HG03558 (cell line): ENCODE measurements around the gene CYP1A2.
"Not testable (repeated sequence)": the region's sequence is repeated elsewhere in the genome, so short reads cannot be mapped to it uniquely, and the experiment has no call there.

Source experiments
- ATAC-seq: cut with Tn5 transposase; IDR thresholded peaks from one replicate; pipeline ENCODE4 v1.9.1; 2021; ENCODE audit warnings: moderate number of reproducible peaks; ENCODE audit not compliant: unreplicated experiment; ENCODE audit errors: extremely low read depth

Gene CYP1A2

DNA sequence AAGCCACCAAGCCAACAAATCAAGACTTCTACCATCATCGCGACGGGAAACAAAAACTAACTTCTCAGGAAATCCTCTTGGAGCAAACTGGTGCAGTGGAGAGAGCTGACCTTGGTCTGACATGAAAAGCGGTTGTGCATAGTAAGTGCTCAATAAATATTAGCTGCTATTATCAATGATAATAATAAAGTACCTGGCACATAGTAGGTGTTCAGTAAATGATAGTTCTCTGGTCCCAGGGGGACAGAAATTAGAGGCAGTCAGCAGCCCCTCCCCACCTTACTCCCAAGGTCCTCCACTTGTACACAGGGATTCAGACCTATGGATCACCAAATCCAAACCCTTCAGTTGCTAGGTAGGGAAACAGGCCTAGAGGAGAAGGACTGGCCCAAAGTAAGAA lies 27.2 kb downstream of the CYP1A2 start:
- no peak for ATAC-seq

DNA sequence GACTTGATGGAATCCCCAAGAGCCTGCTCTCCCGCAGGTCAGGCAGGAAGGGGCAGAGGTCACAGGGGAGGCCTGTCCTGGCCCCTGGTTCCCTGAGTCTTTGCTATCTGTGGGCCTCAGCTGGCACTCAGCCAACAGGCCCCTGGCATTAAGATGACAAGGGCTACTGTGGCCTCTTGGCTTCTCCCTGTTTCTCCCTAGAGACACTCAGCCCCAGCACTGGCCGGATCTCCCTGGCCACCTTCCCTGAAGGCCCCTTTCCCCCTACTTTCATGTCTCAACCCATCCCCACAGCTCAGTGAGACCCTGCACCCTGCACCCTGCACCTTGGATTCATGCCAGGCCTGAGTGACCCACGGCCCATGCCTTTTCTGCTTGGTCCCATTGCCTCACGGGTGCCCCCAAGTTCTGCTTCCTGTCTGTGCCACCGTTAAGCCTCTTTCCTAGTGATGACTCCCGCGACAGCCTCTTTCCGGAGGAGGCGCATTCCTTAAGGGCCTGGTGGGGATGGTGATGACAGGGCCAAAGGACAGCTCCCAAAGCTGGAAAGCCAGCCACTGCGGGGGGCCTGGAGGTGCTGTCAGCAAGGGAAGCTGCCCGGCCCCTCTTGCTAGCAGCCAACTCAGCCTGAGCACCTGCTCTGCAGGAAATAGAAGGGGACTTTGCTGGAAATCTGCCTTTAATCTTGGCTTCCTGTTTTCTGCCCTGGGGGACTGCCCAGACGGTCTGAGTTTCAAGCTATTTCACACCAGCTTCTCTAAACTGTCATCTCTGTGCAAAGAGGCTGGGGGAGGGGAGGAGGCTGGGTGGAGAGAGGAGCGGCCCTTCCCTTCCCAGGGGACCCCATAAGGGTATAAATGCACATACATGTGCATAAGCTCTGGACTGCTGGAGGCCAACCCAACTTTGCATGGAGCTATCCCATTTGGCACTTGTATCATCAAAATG lies 28.4 kb downstream of the CYP1A2 start:
- no peak for ATAC-seq

DNA sequence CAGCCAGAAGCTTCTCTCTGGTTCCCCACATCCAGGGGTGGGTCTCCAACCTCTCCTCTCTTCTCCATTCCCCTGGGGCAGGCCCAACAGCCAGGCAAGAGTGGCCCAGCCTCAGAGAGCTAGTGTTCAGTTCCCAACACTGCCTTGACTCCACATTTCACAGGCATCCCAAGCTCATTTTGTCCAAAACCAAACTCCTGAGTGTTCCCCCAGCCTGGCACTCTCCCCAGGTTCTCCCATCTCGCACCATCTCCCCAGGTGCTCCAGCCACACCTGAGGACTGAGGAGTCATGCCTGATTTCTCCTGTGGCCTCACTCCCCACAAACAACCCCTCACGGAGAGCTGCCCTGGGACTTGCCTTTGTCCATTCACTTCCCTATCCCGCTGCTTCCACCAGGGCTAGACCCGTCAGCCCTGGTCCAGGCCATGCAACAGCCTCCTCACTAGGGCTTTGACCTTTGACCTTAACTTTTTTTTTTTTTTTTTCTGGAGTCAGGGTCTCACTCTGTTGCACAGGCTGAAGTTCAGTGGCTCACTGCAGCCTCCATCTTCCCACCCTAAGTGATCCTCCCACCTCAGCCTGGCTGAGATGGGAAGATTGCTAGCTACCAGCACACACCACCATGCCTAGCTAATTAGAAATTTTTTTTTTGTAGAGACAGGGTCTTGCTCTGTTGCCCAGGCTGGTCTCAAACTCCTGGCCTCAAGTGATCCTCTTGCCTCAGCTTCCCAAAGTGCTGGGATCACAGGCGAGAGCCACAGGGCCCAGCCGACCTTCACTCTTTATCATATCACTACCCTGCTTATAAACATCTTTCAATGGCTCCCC lies 29.3 kb downstream of the CYP1A2 start:
- ATAC-seq = no peak

DNA sequence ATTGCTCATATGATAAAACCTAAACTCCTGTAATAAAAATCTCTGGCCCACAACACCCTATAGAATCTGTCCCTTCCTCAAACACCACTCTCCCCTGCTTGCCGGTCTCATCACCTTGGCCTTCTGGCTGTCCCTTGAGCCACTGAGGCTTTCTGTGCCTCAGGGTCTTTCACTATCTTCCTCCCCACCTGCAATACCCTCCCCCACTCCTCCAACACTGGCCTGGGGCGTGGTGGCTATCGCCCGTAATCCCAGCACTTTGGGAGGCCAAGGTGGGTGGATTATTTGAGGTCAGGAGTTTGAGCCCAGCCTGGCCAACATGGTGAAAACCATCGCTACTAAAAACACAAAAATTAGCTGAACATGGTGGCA lies 29.9 kb downstream of the CYP1A2 start:
- no peak for ATAC-seq

DNA sequence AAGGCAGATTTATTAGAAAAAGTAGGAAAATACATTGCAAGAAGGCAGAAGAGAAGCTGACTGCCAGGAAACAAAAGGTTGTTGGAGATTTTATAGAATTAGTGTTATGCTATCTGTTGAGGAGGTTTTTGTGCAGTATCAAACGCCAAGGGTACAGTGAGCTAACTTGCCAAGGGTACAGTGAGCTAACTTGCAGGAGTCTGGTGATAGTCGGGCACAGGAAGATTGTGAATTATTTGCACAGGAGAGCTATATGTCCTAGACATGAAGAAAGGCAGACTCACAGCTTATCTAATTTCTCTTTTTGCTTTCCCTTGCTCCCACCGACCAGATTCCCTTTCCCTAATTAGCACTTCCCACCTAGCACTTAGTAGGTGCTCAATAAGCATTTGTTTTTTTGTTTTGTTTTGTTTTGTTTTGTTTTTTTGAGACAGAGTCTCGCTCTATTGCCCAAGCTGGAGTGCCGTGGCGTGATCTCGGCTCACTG lies 30.6 kb downstream of the CYP1A2 start:
- no peak for ATAC-seq

DNA sequence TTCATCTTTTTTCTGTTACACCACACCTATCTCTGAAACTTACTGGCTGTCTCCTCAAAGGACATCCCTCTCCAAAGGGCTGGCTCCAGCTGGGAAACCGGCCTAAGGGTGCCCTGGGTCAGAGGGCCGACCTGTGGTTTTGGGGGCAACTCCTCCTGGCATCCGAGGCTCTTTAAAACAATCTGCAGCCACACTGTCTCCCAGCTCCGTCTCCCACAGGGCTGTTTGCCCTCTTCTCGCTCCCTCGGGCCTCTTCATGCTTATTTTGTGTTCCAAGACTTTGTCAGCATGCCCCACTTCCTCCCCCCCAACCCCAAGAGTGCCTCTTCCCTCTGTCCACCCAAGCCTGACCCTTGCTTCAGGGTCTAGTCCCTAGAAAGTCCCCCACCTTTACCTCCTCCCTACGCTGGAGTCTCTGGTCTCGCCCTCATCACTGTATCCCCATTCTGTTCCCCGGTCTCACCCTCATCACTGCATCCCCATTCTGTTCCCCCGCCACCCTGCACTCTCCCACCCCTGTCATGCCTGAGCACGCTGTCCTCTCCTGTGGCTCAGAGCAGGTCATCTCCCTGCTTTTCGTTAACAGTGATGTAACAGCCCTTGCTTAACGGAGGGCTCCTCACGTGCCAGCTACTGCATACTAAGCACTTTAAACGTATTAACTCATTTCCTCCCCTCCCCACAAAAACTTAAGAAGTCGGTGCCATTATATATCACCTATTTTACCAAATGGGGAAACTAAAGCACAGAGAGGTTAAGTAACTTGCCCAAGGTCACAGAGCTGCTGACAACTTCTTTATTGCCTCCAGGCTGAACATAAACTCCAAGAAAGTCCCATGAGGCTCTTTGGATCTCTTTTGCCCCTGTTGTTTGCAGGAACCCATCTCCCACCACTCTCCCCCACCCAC lies 32.1 kb downstream of the CYP1A2 start:
- ATAC-seq = no peak

DNA sequence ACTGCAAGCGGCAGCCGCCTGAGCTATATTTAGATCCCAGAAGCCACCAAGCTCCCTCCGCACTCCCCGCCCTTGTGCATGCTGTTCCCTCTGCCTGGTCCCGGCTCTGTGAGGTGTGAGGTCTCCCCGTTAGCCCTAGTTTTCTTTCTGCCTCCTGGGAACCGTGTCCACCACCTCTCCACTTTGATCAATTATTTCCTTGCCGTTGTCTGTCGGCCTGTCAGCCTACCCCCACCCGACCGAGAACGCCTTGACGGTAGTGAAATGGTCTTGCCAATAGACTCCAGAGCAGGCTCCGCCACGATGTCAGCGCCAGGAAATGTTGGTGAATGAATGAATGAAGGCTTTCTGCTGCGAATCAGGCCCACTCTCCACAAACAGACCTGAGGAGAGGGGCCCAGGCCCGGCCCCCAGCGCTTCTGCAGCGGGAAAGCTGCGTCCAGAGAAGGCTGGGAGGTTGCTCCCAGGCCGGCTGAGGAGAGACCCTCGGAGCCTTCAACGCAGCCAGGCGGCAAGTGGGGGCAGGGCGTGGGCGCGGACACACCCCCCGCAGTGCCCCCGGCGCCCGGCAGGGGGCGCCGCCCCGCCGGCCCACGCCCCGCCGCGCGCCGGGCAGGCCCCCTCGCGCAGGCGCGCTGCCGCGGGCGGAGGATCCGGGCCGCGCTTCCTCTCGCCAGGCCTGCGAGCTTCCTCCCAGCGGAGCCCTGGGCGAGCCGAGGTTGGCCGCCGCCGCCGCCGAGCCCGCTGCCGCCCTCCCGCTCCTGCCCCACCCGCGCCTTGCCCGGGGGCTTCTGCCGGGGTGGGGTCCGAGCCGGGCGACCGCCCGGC lies 33.0 kb downstream of the CYP1A2 start, which contains the start of gene CSK:
CSK (plus strand) TSS at position 650 of the 828 bp plus-strand sequence. CDS start 16,218 bp downstream, outside the sequence.
- ATAC-seq = no peak

DNA sequence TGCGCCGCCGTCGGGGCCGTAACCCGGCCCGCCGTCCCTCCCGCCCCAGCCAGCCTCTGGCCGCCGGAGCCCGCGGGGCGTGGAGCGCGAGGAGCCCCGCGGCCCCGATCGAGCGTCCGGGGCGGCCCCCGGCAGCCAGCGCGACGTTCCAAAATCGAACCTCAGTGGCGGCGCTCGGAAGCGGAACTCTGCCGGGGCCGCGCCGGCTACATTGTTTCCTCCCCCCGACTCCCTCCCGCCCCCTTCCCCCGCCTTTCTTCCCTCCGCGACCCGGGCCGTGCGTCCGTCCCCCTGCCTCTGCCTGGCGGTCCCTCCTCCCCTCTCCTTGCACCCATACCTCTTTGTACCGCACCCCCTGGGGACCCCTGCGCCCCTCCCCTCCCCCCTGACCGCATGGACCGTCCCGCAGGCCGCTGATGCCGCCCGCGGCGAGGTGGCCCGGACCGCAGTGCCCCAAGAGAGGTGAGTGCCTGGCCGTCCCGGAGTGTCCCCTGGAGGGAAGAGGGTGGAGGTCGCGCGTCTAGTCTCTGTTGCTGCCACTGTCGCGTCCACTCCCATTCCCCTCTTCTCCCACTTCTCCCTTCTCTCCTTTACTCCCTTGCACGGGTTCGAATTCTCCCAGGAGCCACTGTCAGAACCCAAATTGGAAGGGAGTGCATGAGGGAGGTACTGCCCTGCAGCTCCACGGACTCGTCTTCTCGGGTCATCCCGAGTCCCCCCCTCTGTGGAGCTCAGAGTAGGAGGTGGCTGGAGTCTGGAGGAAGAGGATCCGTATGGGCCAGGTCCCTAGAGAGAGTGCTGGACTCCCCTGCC lies 33.8 kb downstream of the CYP1A2 start:
- no peak for ATAC-seq

DNA sequence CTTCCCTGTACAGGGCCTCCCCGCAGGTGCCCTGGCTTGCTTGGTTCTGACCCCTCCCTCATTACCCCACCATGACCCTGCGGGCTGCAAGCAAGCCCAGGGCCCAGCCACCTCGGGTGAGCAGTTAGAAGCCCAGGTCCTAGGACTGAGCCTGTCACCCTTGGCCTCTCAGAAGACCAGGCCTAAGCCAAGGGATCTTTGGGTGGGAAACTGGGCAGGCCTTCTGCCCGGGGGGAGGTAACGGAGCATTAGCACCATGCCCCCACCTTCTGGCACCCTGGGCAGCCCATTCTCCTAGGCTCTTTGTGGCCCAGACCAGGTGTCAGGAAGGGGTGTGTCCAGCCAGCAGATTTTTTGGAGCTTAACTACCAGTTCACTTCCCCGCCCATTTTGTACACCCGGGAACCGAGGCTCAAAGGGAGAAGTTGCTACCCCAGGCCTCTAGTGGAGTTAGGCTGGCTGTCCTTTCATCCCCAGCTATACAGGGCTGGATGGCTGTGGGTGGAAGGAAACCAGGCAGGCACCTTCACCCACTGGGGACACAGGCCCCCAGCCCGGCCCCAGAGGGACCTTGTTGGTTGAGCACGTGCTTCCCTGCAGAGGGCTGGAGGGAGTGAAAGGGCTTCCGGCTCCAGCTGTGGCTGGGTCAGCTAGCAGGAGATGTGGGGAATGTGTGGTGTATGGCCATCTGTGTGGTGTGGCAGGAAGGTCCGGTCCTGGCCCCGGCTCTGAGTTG lies 34.6 kb downstream of the CYP1A2 start:
- no peak for ATAC-seq

DNA sequence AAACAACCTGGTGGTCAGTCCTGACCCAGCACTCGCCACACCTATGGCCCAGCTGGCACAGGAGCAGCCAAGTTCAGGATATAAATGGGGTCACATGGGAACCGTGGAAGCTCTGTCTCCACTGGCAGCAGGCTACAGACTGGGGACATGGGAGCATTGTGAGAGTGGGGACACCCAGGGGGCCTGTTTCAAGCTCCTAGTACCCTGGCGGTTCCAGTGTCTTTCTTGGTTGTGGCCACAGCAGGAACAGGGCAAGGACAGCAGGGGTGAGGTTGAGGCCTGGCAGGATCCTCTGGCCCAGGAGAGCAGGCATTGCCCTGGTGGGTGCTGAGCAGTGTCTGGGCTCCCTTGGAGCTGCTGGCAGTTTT lies 35.1 kb downstream of the CYP1A2 start:
- no peak for ATAC-seq

DNA sequence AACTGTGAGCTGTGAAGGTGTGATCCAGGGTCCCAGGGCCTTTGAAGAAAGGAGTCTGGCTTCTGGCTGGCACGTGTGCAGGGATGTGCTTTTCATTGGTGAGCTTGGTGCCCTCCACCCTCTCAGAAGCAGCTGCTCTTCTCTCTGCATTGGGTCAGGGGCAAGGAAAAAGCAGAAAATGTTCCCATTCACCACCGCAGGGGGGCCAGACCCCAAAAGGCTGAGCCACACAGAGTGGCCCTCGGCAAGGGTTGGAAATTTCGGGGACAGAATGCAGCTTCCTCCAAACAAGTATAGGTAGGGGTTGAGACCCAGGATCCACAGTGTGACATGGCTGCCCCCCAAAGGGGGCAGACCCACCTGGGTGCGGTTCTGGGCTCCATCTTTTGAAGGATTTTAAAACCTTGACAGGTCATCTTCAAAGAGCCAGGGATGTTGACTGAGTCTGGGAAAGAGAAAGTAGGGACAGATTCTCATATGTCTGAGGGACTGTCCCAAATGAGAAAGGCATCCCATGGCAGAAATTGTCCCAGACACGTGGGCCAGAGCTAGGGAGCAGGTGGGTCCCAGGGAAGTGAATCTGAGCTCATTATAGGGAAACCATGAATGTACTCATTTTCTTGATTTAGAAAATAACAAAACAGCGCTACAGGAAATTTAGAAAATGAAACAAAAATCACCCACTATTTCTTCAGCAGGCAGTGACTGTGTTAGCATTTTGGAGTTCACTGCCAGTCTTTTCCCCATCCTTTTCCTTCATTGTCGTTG lies 36.0 kb downstream of the CYP1A2 start:
- ATAC-seq = no peak

DNA sequence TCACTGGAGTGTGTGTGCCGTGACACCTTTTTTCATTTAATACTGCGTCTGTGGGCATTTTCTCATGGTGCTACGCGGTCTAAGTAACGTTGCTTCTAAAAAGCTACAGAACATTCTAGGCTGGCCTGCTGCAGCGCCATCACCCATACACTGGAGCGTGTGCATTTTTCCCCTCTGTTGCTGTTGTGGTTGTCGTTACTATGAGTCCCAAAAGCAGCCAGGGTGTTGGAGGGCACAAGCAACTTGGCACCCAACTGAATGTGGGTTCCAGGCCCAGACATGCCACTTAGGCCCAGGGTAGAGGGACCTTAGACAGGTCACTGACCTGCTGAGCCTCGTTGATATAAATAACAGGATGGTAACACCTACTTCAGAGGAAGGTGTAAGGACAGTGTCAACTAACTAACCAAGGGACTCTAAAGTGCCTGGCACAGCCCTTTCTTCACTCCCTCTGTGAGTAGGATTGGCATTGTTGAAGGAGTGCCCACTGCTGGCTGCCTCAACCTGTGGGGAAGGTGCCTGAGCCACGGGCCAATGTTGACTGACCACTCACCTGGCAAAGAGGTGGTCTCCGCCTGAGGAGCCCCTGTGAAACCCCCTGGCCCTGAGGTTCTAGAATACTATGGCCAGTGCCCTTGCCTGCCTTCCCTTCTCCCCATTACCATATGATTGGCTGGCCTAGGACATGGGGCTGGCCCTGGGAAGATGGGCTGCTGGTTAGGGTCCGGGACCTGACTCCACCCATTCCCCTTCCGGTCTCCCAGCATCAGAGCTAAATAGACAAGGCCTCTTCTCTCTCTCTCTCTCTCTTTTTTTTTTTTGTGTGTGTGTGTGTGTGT lies 36.8 kb downstream of the CYP1A2 start:
- no peak for ATAC-seq

DNA sequence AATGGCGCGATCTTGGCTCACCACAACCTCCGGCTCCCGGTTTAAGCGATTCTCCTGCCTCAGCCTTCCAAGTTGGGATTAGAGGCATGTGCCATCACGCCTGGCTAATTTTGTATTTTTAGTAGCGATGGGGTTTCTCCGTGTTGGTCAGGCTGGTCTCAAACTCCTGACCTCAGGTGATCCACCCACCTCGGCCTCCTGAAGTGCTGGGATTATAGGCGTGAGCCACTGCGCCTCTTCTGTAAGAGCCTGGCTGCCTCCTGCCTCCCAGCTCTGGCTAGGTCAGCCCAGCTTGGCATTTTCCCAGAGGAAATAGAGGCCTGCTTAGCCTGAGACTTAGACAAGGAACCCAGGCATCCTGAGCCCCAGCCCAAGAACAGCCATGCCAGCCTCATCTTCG lies 37.4 kb downstream of the CYP1A2 start:
- ATAC-seq = not testable (repeated sequence)

DNA sequence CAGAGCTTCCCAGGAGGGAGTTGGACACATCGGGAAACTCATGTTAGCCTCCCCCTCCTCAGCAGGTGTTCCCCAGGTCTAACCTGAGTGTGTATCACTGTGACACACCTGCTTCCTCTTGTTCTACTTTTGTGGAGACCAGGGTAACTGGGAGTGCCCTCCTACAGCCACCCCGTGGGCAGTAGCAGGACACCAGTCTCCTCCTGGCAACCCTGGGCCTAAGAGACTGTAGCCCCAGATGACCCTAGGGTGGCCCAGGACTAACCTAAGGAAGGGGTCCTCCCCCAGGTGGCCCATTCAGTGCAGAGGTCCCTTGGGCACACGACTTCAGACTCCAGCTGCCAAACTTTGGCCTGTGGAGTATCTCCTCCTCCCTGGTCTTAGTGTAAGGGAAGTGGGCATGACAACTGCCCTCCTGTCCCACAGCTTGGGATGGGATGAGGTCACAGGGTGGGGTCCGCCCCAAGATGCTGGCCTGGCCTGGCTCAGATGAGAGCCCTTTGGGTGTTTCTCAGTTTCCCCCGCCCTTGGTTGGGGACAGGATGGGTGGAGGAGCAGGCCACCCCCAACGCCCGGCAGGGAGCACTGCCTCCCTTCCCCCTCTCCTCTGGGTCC lies 38.0 kb downstream of the CYP1A2 start:
- no peak for ATAC-seq

DNA sequence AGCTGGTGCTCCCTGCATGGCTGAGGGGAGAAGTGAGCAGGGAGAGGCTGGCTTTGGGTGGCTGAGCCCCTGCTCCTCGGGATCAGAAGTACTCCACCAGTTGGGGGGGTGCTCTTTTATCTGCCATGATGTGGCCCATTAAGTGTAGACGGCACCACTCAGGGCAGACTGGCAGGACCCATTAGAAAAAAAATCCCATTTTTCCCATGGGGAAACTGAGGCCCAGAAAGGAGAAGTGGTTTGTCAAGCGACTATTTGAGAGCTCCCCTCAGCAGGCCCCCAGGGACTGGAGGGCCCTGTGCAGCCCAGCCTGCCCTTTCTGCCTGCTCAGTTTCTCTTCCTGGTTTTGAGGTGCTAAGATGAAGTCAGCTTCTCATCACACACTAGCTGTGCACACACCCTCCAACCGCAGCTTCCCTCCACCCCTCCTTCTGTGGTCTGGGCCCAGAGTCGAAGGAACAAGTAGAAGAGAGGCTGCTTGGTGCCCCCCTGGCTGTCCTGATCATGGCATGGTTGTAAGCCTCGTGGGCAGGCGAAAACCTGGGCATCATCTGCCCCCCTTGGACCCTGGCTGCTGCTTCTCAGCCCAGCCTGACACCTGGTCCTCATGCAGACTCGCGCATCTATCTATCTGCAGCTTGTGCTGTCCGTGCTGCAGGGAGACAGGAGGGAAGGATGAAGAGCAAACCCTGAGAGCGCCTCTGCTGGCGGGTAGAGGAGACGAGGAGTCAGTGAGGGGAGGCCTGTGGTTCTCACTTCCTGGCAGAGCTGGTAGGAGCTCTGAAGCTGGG lies 38.8 kb downstream of the CYP1A2 start:
- no peak for ATAC-seq
